Liver (tissue), 9 donors: ENCODE data around the gene CD109. TPM values are rescaled to one million over a fixed set of nuclear protein-coding genes. Genes with fewer than 3 reads are reported as not detected.
A peak's percentile ranks its signal among the peaks of the same experiment; 100 is the strongest.

ENCODE experiments used
- DNase-seq: peaks from one replicate; pipeline ENCODE4 v3.0.0-alpha.2; 2017; ENCODE audit warnings: low spot score
- H3K27ac ChIP-seq, 2 donors: one replicate each; pipeline ENCODE4 v1.7.0; 2013; ENCODE audit warnings: inconsistent platforms in 2 of 2, low read length in 2 of 2, control low read depth in 1 of 2, low read depth in 1 of 2, mild to moderate bottlenecking in 1 of 2
- H3K27me3 ChIP-seq, 4 donors: one replicate each; pipeline versions ENCODE4 v1.6.1 to v1.7.0; 2013; ENCODE audit warnings: low read length in 3 of 4, inconsistent platforms in 1 of 4, mild to moderate bottlenecking in 1 of 4, moderate library complexity in 1 of 4; ENCODE audit not compliant: control insufficient read depth in 4 of 4, insufficient read depth in 4 of 4
- H3K36me3 ChIP-seq, 4 donors: one replicate each; pipeline versions ENCODE4 v1.6.1 to v1.7.0; 2013; ENCODE audit warnings: low read length in 3 of 4, mild to moderate bottlenecking in 3 of 4, low read depth in 1 of 4, moderate library complexity in 1 of 4; ENCODE audit not compliant: control insufficient read depth in 4 of 4, insufficient read depth in 3 of 4
- H3K4me1 ChIP-seq, 4 donors: one replicate each; pipeline versions ENCODE4 v1.6.1 to v1.7.0; 2013; ENCODE audit warnings: low read length in 3 of 4, mild to moderate bottlenecking in 3 of 4, moderate library complexity in 1 of 4; ENCODE audit not compliant: control insufficient read depth in 4 of 4, insufficient read depth in 4 of 4
- H3K4me3 ChIP-seq, 3 donors: one replicate each; pipeline versions ENCODE4 v1.6.1 to v1.7.0; 2013; ENCODE audit warnings: low read length in 3 of 3, control low read depth in 1 of 3, low read depth in 1 of 3, mild to moderate bottlenecking in 1 of 3
- H3K9ac ChIP-seq, 2 donors: one replicate each; pipeline ENCODE4 v1.7.0; 2013; ENCODE audit warnings: low read length in 2 of 2, mild to moderate bottlenecking in 2 of 2, moderate library complexity in 2 of 2, control low read depth in 1 of 2, low read depth in 1 of 2
- H3K9me3 ChIP-seq, 4 donors: one replicate each; pipeline versions ENCODE4 v1.6.1 to v1.7.0; 2013; ENCODE audit warnings: low read length in 3 of 4; ENCODE audit not compliant: control insufficient read depth in 4 of 4
- CTCF ChIP-seq: fragments of 150-350 bp; IDR thresholded peaks from 2 replicates; pipeline ENCODE4 v1.5.1; 2017; ENCODE audit warnings: improper control_type of control experiment, low read depth, low read length; ENCODE audit not compliant: missing input control
- EGR1 ChIP-seq, 2 donors: IDR thresholded peaks; 2 replicates each; pipeline ENCODE4 v1.6.1; 2016 to 2018; ENCODE audit warnings: antibody characterized with exemption in 2 of 2, low read depth in 2 of 2
- FOXA2 ChIP-seq: IDR thresholded peaks from 2 replicates; pipeline ENCODE4 v1.6.1; 2016; ENCODE audit warnings: antibody characterized with exemption
- GABPA ChIP-seq, 2 donors: IDR thresholded peaks in 1 of 2; conservative IDR thresholded peaks in 1 of 2; 2 replicates each; pipeline ENCODE4 v1.6.1; 2016; ENCODE audit warnings: antibody characterized with exemption in 2 of 2, mild to moderate bottlenecking in 1 of 2, moderate library complexity in 1 of 2
- HNF4A ChIP-seq, 2 donors: conservative IDR thresholded peaks; 2 replicates each; pipeline ENCODE4 v1.6.1; 2016; ENCODE audit warnings: antibody characterized with exemption in 2 of 2, mild to moderate bottlenecking in 2 of 2
- HNF4G ChIP-seq: IDR thresholded peaks from 2 replicates; pipeline ENCODE4 v1.6.1; 2016; ENCODE audit warnings: antibody characterized with exemption
- JUND ChIP-seq, 2 donors: IDR thresholded peaks; 2 replicates each; pipeline ENCODE4 v1.6.1; 2016; ENCODE audit warnings: antibody characterized with exemption in 2 of 2
- NR2F2 ChIP-seq: IDR thresholded peaks from 2 replicates; pipeline ENCODE4 v1.6.1; 2016; ENCODE audit warnings: antibody characterized with exemption
- RAD21 ChIP-seq, 2 donors: IDR thresholded peaks; 2 replicates each; pipeline ENCODE4 v1.6.1; 2016; ENCODE audit warnings: antibody characterized with exemption in 2 of 2, mild to moderate bottlenecking in 2 of 2
- RXRA ChIP-seq, 2 donors: IDR thresholded peaks; 2 replicates each; pipeline ENCODE4 v1.6.1; 2017 to 2018; ENCODE audit warnings: antibody characterized with exemption in 2 of 2, mild to moderate bottlenecking in 1 of 2
- SP1 ChIP-seq: IDR thresholded peaks from 2 replicates; pipeline ENCODE4 v1.6.1; 2018; ENCODE audit warnings: antibody characterized with exemption, mild to moderate bottlenecking
- TAF1 ChIP-seq: conservative IDR thresholded peaks from 2 replicates; pipeline ENCODE4 v1.6.1; 2016; ENCODE audit warnings: antibody characterized with exemption, mild to moderate bottlenecking
- YY1 ChIP-seq: IDR thresholded peaks from 2 replicates; pipeline ENCODE4 v1.6.1; 2016; ENCODE audit warnings: antibody characterized with exemption, mild to moderate bottlenecking
- WGBS: extraction: QIAGEN DNeasy Blood & Tissue Kit; methylation state at CpG from one replicate; pipeline ENCODE4 v1.1.7; 2013; 5-methylcytosine and 5-hydroxymethylcytosine counted together
- polyA plus RNA-seq, 2 donors: library from polyadenylated mRNA; stranded (reverse) in 1 of 2; unstranded in 1 of 2; fragments of 200-250 nt in 1 of 2; fragments of >200 nt in 1 of 2; fragmentation: Nextera tagmentation in 1 of 2; extraction: Ambion mirVana in 1 of 2; gene quantifications; one replicate each; pipeline versions ENCODE4 v1.2.1 to v1.2.3, GENCODE V29; 2013 to 2015
- total RNA-seq, 2 donors: library from RNA; depleted of rRNA; stranded (reverse); fragments of >200 nt; gene quantifications; one replicate each; pipeline ENCODE4 v1.2.3, GENCODE V29; 2014
- TF ChIP-seq, protein P1 (sequence below): IDR thresholded peaks from 2 replicates; pipeline ENCODE4 v1.6.1; 2016; ENCODE audit warnings: antibody characterized with exemption
- TF ChIP-seq, protein P2 (sequence below): IDR thresholded peaks from 2 replicates; pipeline ENCODE4 v1.6.1; 2016; ENCODE audit warnings: antibody characterized with exemption
- TF ChIP-seq, protein P3 (sequence below): IDR thresholded peaks from 2 replicates; pipeline ENCODE4 v1.6.1; 2016; ENCODE audit warnings: antibody characterized with exemption
- donor health status: healthy.
- donor health status: healthy.
- donor health status: healthy.
- donor health status: healthy.
- donor health status: healthy.

The CD109 gene
- total and polyA plus RNA-seq, 4 donors, result 0.18 to 2.0 (median 0.32) TPM

- 63% methylated on average over 2 of the region's 2 CpGs for WGBS
- H3K4me3 ChIP-seq, result no peak overlapping the region
- no peak overlapping the region for H3K9ac ChIP-seq
- no peaks in the 10 kb centered on the region for H3K4me1 ChIP-seq
- no peaks in the 10 kb centered on the region for H3K27me3 ChIP-seq
- TF ChIP-seq GABPA (IDR thresholded peaks at IDR 0.05 in 1 of 2, conservative IDR thresholded peaks at IDR 0.05 in 1 of 2) (no peak), FOXA2 (no peak), EGR1 (IDR thresholded peaks at IDR 0.05; ENCODE audit: low read depth in 2 of 2) (no peak), RXRA (IDR thresholded peaks at IDR 0.05) (no peak), SP1 (no peak), TAF1 (no peak), NR2F2 (no peak), HNF4A (conservative IDR thresholded peaks at IDR 0.05) (no peak)
- no peak overlapping the region for H3K27ac ChIP-seq
- no peak for DNase-seq
- no peaks in the 10 kb centered on the region for H3K36me3 ChIP-seq
- H3K9me3 ChIP-seq, result no peaks in the 10 kb centered on the region
Observed at GRCh38 chr6:73734832-73735453, 38.9 kb downstream of the CD109 start.

DNA sequence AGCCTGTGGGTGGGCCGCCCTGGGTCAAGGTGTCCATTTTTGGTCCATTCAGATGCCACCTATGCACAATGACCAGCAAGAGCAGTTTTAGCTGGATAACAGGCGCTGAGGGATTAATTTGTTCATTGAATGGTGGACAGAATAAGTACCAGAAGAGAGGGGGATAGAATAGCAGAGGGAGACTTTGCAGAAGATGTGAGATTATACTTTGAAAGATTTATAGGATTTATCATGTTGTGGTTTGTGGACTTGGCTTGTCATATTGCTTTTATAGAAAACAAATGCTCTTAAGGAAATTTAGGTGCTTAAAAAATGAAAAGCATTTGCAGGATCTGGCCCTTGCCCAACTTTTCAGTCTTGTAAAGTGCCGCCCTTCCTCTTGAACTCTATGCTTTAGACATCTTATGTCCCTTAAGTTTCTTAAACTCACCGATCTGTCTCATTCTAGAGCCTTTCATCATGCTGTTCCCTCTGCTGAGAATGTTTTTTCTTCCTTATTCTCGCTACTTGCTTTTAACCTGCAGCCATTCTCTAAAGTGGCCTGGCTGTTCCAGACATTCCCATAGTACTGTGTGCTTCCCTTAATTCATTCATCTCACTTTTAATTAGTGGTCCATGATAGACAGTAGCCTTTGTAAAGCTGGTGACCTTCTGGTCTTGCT, 42.5 kb downstream of the CD109 start:
- Histone ChIP-seq H3K9me3 (no peaks in the 10 kb centered on the region), H3K9ac (no peak overlapping the region), H3K4me3 (no peak overlapping the region), H3K36me3 (no peaks in the 10 kb centered on the region), H3K4me1 (no peaks in the 10 kb centered on the region), H3K27me3 (no peaks in the 10 kb centered on the region), H3K27ac (no peak overlapping the region)
- WGBS, result 67% methylated on average over 5 of the region's 5 CpGs
- TF ChIP-seq JUND (IDR thresholded peaks at IDR 0.05) (no peak), FOXA2 (no peak), HNF4G (no peak), YY1 (no peak), TAF1 (no peak), SP1 (no peak)
- TF ChIP-seq, protein P1, sequence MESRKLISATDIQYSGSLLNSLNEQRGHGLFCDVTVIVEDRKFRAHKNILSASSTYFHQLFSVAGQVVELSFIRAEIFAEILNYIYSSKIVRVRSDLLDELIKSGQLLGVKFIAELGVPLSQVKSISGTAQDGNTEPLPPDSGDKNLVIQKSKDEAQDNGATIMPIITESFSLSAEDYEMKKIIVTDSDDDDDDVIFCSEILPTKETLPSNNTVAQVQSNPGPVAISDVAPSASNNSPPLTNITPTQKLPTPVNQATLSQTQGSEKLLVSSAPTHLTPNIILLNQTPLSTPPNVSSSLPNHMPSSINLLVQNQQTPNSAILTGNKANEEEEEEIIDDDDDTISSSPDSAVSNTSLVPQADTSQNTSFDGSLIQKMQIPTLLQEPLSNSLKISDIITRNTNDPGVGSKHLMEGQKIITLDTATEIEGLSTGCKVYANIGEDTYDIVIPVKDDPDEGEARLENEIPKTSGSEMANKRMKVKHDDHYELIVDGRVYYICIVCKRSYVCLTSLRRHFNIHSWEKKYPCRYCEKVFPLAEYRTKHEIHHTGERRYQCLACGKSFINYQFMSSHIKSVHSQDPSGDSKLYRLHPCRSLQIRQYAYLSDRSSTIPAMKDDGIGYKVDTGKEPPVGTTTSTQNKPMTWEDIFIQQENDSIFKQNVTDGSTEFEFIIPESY, result no peak
- TF ChIP-seq, protein P2, sequence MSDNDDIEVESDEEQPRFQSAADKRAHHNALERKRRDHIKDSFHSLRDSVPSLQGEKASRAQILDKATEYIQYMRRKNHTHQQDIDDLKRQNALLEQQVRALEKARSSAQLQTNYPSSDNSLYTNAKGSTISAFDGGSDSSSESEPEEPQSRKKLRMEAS, result no peak
- TF ChIP-seq, protein P3, sequence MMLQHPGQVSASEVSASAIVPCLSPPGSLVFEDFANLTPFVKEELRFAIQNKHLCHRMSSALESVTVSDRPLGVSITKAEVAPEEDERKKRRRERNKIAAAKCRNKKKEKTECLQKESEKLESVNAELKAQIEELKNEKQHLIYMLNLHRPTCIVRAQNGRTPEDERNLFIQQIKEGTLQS, result no peak
- DNase-seq, result no peak

- TF ChIP-seq RAD21 (IDR thresholded peaks at IDR 0.05), result peak; percentile 91 to 97
- TF ChIP-seq CTCF, result peak; percentile 83
- TF ChIP-seq, protein P1, result no peak
- TF ChIP-seq, protein P2, result no peak
- H3K9ac ChIP-seq, result no peak overlapping the region
- H3K4me1 ChIP-seq, result no peaks in the 10 kb centered on the region
- no peak overlapping the region for H3K4me3 ChIP-seq
- DNase-seq, result no peak
- no peak overlapping the region for H3K27ac ChIP-seq
- no peaks in the 10 kb centered on the region for H3K9me3 ChIP-seq
- 42% methylated on average over 2 of the region's 2 CpGs for WGBS
- H3K36me3 ChIP-seq, result no peaks in the 10 kb centered on the region
- no peaks in the 10 kb centered on the region for H3K27me3 ChIP-seq
Observed at GRCh38 chr6:73739096-73739495, 43.1 kb downstream of the CD109 start.
